Measurements from ENCODE around the gene DCLRE1B. TPM values are rescaled to one million over a fixed set of nuclear protein-coding genes. Genes with fewer than 3 reads are reported as not detected.

Gene DCLRE1B
- total and polyA plus RNA-seq, 9 of the 15 experiments (the other 6 are each of a cell fraction or from before 2014, with no cell fraction given): 10.6 to 28.8 (median 17.2) TPM

GRCh38 chr1:113871597-113872113, 33.5 kb upstream of the DCLRE1B start, which contains the start of gene PTPN22 (continued):
- TF ChIP-seq BCLAF1 (IDR thresholded peaks at IDR 0.05; ENCODE audit: borderline replicate concordance in 1 of 2, control insufficient read depth in 1 of 2, low read depth in 2 of 2, low read length in 1 of 2): no peak
- TF ChIP-seq RBM17 (IDR thresholded peaks at IDR 0.05; ENCODE audit: borderline replicate concordance, low read depth, low read length): no peak
- TF ChIP-seq ZBED1 (IDR thresholded peaks at IDR 0.05): no peak
- TF ChIP-seq ZNF324 (CRISPR knock-in tag; IDR thresholded peaks at IDR 0.05): no peak
- TF ChIP-seq SETDB1 (IDR thresholded peaks at IDR 0.05; ENCODE audit: low read length): no peak
- no peak for TF ChIP-seq NR2F6 (CRISPR knock-in tag; IDR thresholded peaks at IDR 0.05)
- TF ChIP-seq HDGF (IDR thresholded peaks at IDR 0.05): no peak
- no peak for TF ChIP-seq DNMT1 (IDR thresholded peaks at IDR 0.05)
- 0 out of 2 replicates have a peak, but pooled peaks have one; percentile 35 for TF ChIP-seq PATZ1 (CRISPR knock-in tag; IDR thresholded peaks at IDR 0.05; ENCODE audit: borderline replicate concordance)
- TF ChIP-seq SMAD3 (CRISPR knock-in tag; conservative IDR thresholded peaks at IDR 0.05): 0 out of 2 replicates have a peak, but pooled peaks have one; percentile 40
- no peak for TF ChIP-seq NR1H2 (CRISPR knock-in tag; IDR thresholded peaks at IDR 0.05)
- no peak for TF ChIP-seq AFF1 (IDR thresholded peaks at IDR 0.05; ENCODE audit: low read depth in 1 of 2, partially characterized antibody in 2 of 2)
- TF ChIP-seq BRD9 (IDR thresholded peaks at IDR 0.05; ENCODE audit: low read depth, partially characterized antibody): no peak
- peak in 1 of 2 experiments; percentile 91; a peak in 2 of 4 replicates for TF ChIP-seq MLLT1 (IDR thresholded peaks at IDR 0.05)
- no peak for TF ChIP-seq ZNF124 (CRISPR knock-in tag; IDR thresholded peaks at IDR 0.05)
- no peak for TF ChIP-seq ETV1 (tag; conservative IDR thresholded peaks at IDR 0.05; ENCODE audit: low read depth)

All from K562 (cell line).